Breast epithelium (tissue), 4 donors: ENCODE measurements around the gene DLST. TPM values are rescaled to one million over a fixed set of nuclear protein-coding genes. Genes with fewer than 3 reads are reported as not detected.
"Not testable (repeated sequence)": the region's sequence is repeated elsewhere in the genome, so short reads cannot be mapped to it uniquely, and the experiment has no call there.

Source experiments
- DNase-seq, 2 donors: peaks; one replicate each; pipeline ENCODE4 v3.0.0-alpha.2; 2019; ENCODE audit warnings: low spot score in 2 of 2
- H3K27ac ChIP-seq, 2 donors: fragments of 200-600 bp; sonication (generic) in 1 of 2; one replicate each; pipeline ENCODE4 v1.5.1; 2016 to 2019; ENCODE audit warnings: mild to moderate bottlenecking in 1 of 2
- H3K27me3 ChIP-seq, 2 donors: fragments of 200-600 bp; sonication (generic) in 1 of 2; one replicate each; pipeline versions ENCODE4 v1.5.1 to v1.6.0; 2017 to 2019; ENCODE audit warnings: control low read depth in 1 of 2, mild to moderate bottlenecking in 1 of 2
- H3K36me3 ChIP-seq: fragments of 200-600 bp; one replicate; pipeline ENCODE4 v1.5.1; 2019
- H3K4me1 ChIP-seq, 2 donors: fragments of 200-600 bp; sonication (generic); one replicate each; pipeline ENCODE4 v1.5.1; 2016 to 2019; ENCODE audit warnings: control low read depth in 1 of 2
- H3K4me3 ChIP-seq, 3 donors: fragments of 200-600 bp; sonication (generic); 1 replicate in 2 of 3; 2 replicates in 1 of 3; pipeline ENCODE4 v1.5.1; 2016 to 2019; ENCODE audit warnings: mild to moderate bottlenecking in 3 of 3, moderate library complexity in 2 of 3
- H3K9me3 ChIP-seq, 2 donors: fragments of 200-600 bp; sonication (generic) in 1 of 2; one replicate each; pipeline ENCODE4 v1.5.1; 2016 to 2019; ENCODE audit warnings: control low read depth in 1 of 2
- CTCF ChIP-seq, 3 donors: fragments of 450-650 bp; IDR thresholded peaks; one replicate each; pipeline ENCODE4 v1.5.1; 2016 to 2017; ENCODE audit warnings: antibody characterized with exemption in 3 of 3, mild to moderate bottlenecking in 3 of 3, moderate library complexity in 3 of 3
- POLR2A ChIP-seq: fragments of 450-650 bp; IDR thresholded peaks from one replicate; pipeline ENCODE4 v1.6.1; 2016; ENCODE audit warnings: antibody characterized with exemption, mild to moderate bottlenecking, moderate library complexity
- POLR2AphosphoS5 ChIP-seq, 3 donors: sonication (generic); formaldehyde crosslinking; IDR thresholded peaks; one replicate each; pipeline ENCODE4 v1.6.1; 2017; ENCODE audit warnings: antibody characterized with exemption in 3 of 3
- intact Hi-C: fragments of 100-400 bp; cut with DNase I; formaldehyde crosslinking; loops from one replicate; pipeline ENCODE4 v1.15.1; 2023; ENCODE audit warnings: low total_unique reads
- total RNA-seq, 3 donors: library from RNA; depleted of rRNA; stranded (reverse); fragments of >200 nt; gene quantifications; one replicate each; pipeline ENCODE4 v1.1.0, GENCODE V29; 2016

The DLST gene
- total RNA-seq, 3 donors from 2014 or later = 73.4 to 104 (median 76.1) TPM

DNA sequence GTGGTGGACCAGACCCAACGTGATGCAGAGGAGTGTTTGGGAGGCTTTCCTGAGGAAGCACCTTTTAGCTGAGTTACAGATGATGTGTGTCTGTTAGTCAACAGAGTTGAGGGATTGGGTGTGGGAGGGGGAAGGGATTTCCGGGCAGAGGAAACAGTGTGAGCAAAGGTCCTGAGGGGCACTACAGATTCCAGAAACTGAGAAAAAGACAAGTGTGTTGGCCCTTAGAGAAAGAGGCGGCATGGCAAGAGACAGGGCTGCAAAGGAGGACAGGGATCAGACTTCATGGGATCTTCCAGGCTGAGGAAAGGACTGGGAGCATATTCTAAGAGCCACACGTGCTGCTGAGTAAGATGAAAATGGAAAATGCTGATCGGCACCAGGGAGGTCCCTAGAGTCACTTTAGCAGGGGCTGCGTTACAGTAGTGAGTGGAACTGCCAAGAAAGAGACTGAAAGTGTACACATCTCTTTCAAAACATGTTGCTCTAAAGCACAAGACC is 50.7 kb downstream of the DLST start:
- intact Hi-C loops = no loop called here
- DNase-seq = no peak
- H3K4me1 ChIP-seq = no peaks in the 10 kb centered on the region
- no peaks in the 10 kb centered on the region for H3K9me3 ChIP-seq
- TF ChIP-seq POLR2AphosphoS5 (IDR thresholded peaks at IDR 0.05) (peak in 1 of 3 donors; percentile 28), CTCF (IDR thresholded peaks at IDR 0.05) (no peak), POLR2A (no peak)
- H3K27me3 ChIP-seq = no peaks in the 10 kb centered on the region
- H3K27ac ChIP-seq = peak overlapping the region in 1 of 2 donors; percentile 69
- H3K4me3 ChIP-seq = no peak overlapping the region
- H3K36me3 ChIP-seq = no peaks in the 10 kb centered on the region

DNA sequence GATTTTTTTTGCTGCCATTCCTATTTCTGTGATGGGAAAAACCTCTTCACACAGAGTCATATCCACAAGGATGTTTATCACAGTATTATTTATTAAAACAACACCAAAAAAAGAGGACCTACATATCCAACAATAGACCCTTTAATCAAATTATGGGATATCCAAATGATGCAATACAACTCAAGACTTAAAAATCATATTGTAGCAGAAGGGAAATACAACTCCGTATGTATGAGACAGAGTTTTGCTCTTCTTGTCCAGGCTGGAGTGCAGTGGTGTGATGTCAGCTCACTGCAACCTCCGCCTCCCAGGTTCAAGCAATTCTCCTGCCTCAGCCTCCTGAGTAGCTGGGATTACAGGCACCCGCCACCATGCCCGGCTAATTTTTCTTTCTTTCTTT is 51.2 kb downstream of the DLST start:
- peak overlapping the region; percentile 41 to 69 for H3K27ac ChIP-seq
- H3K27me3 ChIP-seq, H3K36me3 ChIP-seq, H3K4me3 ChIP-seq, H3K9me3 ChIP-seq, intact Hi-C loops, DNase-seq, H3K4me1 ChIP-seq: not testable (repeated sequence)

GRCh38 chr14:74934041-74934440 is 52.3 kb downstream of the DLST start:
- Histone ChIP-seq H3K4me1 (no peaks in the 10 kb centered on the region), H3K36me3 (no peaks in the 10 kb centered on the region), H3K27me3 (no peaks in the 10 kb centered on the region), H3K9me3 (no peaks in the 10 kb centered on the region), H3K4me3 (no peak overlapping the region), H3K27ac (peak overlapping the region in 1 of 2 donors; percentile 72)
- TF ChIP-seq POLR2AphosphoS5 (IDR thresholded peaks at IDR 0.05) (no peak), POLR2A (no peak), CTCF (IDR thresholded peaks at IDR 0.05) (no peak)
- DNase-seq = no peak
- intact Hi-C loops = no loop called here

- no peak for TF ChIP-seq CTCF (IDR thresholded peaks at IDR 0.05)
- TF ChIP-seq POLR2A = no peak
- no peak for TF ChIP-seq POLR2AphosphoS5 (IDR thresholded peaks at IDR 0.05)
- Histone ChIP-seq H3K4me3 (no peak overlapping the region), H3K4me1 (peaks cover 3 to 6% of the 10 kb centered on the region in 2 donors), H3K36me3 (no peaks in the 10 kb centered on the region), H3K27me3 (no peaks in the 10 kb centered on the region), H3K27ac (peak overlapping the region in 1 of 2 donors; percentile 72), H3K9me3 (no peaks in the 10 kb centered on the region)
- intact Hi-C loops = no loop called here
- DNase-seq = no peak
Observed at GRCh38 chr14:74934476-74935359, 53.0 kb downstream of the DLST start.

GRCh38 chr14:74935360-74935680 is 53.6 kb downstream of the DLST start:
- H3K27me3 ChIP-seq = no peaks in the 10 kb centered on the region
- H3K27ac ChIP-seq = peak overlapping the region in 1 of 2 donors; percentile 12
- H3K9me3 ChIP-seq = no peaks in the 10 kb centered on the region
- TF ChIP-seq POLR2AphosphoS5 (IDR thresholded peaks at IDR 0.05) (no peak), POLR2A (no peak)
- H3K4me3 ChIP-seq = no peak overlapping the region
- intact Hi-C loops = no loop called here
- peaks cover 6 to 12% of the 10 kb centered on the region in 2 donors for H3K4me1 ChIP-seq
- no peaks in the 10 kb centered on the region for H3K36me3 ChIP-seq
- DNase-seq = no peak

GRCh38 chr14:74936151-74936550 is 54.4 kb downstream of the DLST start:
- Histone ChIP-seq H3K4me3 (no peak overlapping the region), H3K36me3 (no peaks in the 10 kb centered on the region), H3K4me1 (peaks cover 6 to 14% of the 10 kb centered on the region in 2 donors), H3K27ac (no peak overlapping the region), H3K9me3 (no peaks in the 10 kb centered on the region), H3K27me3 (no peaks in the 10 kb centered on the region)
- TF ChIP-seq POLR2AphosphoS5 (IDR thresholded peaks at IDR 0.05) (no peak), POLR2A (no peak), CTCF (IDR thresholded peaks at IDR 0.05) (no peak)
- DNase-seq = no peak
- intact Hi-C loops = no loop called here
